Fibroblast of skin of back (primary cell): ENCODE measurements around the gene FBXL12.
"Not testable (repeated sequence)": the region's sequence is repeated elsewhere in the genome, so short reads cannot be mapped to it uniquely, and the experiment has no call there.

Experiments
- DNase-seq: peaks from one replicate; pipeline ENCODE4 v3.0.0-alpha.2; 2013

The FBXL12 gene

DNA sequence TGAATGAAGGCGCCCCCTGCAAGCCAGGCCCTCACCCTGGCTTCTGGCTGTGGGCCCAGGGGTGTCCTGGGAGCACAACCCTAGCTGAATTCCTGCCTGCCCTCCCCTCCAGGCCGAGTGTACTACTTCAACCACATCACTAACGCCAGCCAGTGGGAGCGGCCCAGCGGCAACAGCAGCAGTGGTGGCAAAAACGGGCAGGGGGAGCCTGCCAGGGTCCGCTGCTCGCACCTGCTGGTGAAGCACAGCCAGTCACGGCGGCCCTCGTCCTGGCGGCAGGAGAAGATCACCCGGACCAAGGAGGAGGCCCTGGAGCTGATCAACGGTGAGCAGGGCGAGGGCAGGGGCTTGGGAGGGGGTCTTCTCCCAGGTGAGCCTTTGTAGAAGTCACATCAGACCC is 19.4 kb upstream of the FBXL12 start:
- no peak for DNase-seq

- DNase-seq: peak; percentile 54
These were observed 17.1 kb upstream of the FBXL12 start for GRCh38 chr19:9836021-9836420.

DNA sequence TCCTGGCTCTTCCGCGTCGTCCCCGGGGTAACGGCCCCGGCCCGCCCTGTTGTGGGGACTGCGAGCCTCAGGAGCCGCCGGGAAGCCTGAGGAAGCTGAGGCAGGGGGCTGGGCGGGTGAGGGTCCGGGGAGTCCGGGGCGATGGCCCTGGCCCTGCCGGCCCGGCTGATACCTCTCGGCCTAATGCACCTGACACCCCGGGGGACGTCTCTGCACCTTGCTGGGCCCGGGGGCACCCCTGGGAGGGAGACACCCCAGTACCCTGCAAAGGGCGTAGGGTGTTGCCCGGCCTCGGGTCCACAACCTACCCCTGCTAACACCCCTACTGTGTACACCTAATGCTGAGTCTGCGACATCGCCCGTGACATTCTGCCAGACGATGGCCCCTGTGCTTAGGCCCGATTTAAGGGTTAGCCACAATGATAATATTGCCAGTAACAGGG is 16.6 kb upstream of the FBXL12 start:
- no peak for DNase-seq

GRCh38 chr19:9834726-9835506 is 16.0 kb upstream of the FBXL12 start, which contains the start of gene PIN1:
PIN1 (plus strand) TSS chr19:9835318; CDS start chr19:9835345, 27 bp downstream.
- DNase-seq: peak; percentile 98

DNA sequence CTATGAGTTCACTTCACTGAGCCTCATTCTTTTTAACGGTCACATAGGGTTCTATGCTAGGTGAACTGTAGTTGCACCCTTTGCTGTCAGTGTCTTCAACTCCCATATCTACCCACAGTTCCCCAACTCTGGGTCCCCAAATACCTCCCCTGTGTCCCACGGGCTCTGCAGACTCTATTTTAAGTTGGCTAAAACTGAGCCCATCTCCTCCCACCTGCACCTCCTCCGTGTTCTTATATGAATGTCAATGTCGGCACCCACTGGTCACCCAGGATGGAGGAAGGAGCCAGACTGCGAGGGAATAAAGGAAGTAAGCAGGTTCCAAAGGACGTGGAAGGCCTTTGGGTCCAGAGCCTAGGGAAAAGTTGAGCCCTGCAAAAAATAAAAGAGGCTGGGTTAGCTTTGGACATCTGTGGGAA is 15.4 kb upstream of the FBXL12 start:
- DNase-seq: no peak

GRCh38 chr19:9828551-9829063 is 9.7 kb upstream of the FBXL12 start:
- no peak for DNase-seq

GRCh38 chr19:9827289-9828238 is 8.7 kb upstream of the FBXL12 start, which contains the start of gene UBL5:
UBL5 (plus strand) TSS chr19:9827918; CDS start chr19:9828338, 420 bp downstream.
- peak; percentile 87 for DNase-seq

DNA sequence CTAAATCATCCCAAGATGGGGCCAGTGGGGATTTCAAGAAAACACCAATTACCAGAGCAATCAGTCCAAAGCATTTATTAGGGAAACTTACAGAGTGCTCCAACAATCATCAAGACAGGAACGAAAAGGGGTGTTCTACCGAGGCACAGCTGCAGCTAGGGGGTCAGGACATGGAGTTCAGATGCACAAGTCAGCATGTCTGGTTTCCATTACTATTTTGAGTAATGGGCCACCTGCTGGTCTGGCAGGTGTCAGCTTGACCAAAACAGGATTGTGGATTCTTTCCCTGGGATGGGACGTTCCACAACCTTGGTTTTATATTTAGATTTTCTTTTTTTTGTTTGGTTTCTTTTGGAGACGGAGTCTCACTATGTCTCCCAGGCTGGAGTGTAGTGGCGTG is 4.9 kb upstream of the FBXL12 start:
- no peak for DNase-seq

GRCh38 chr19:9820034-9820433 is 1.2 kb upstream of the FBXL12 start:
- DNase-seq: not testable (repeated sequence)

- DNase-seq: no peak
These were observed 674 bp upstream of the FBXL12 start for GRCh38 chr19:9819596-9819909.

DNA sequence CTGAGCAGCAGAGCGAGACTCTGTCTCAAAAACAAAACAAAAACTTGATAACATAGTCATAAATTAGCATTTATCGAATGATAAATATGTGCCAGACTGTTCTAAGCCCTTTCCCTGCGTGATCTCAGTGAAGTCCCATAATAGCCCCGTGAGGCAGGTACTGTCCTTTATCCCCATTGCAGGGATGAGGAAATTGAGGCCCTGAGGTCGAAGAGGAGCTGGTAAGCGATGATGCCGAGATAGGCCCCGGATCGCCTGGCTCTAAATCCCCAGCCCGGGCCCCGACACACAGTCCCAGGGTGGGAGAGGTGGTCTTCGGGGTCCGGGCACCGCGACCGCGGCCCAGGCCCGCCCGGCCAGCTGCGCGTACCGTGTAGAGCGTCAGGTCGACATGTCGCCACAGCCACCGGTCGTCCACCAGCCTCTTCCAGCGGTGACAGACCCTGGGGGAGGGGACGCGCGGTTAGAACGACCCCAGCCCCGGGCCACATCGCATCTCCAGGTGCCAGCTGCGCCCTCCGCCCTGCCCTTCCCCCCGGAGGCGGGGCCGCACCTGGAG is 625 bp downstream of the FBXL12 start:
- DNase-seq: no peak

DNA sequence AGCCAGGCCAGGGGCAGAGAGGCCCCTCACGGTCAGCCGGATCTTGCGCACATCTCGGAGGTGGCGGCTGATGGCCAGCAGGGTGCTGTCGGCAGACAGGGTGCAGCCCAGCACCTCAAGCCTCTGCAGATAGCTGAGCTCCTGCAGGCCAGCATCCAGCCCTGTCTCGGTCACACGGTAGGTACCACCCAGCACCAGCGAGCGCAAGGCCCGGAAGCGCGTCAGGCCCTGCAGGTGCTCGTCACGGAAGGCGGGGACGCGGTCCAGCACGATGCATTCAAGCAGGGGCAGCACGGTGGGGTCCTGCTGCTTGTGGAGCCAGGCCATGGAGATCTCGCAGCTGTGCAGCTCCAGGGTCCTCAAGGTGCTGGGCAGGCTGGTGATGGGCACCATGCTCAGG is 7.7 kb downstream of the FBXL12 start:
- no peak for DNase-seq

DNA sequence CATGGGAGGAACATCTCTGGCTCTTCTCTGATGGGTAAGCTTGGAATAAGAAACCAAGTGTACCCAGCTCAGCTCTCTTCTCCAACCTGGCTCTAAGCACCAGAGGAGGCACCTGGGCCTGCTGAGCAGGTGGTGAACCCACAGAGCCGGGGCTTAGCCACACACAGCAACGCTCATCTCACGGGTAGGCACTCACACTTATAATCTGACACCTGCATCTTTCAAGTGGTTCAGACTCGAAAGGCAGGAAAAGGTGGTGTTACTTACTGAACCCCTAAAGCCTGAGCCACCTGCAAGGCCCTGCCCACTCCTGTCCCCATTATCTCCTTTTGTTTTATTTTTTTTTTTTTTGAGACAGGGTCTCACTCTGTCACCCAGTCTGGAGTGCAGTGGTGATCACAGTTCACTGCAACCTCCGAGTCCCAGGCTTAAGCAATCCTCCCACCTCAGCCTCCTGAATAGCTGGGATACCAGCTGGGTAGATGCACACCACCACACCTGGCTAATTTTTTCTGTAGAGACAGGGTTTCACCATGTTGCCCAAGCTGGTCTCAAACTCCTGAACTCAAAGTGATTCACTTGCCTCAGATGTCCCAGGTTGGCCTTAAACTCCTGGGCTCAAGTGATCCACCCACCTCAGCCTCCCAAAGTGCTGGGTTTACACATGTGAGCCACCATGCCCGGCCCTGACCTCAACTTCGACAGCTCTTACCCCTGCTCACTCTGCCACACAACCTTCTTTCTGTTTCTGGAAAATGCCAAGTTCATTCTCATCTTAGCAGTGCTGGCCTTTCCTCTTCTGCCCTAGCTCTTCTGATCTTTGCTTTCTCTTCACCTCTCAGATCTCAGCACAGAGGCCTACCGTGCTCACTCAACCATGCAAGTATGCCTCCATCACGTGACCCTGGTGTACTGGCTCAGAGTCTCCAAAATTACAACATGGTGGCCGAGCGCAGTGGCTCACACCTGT is 9.7 kb downstream of the FBXL12 start:
- no peak for DNase-seq

DNA sequence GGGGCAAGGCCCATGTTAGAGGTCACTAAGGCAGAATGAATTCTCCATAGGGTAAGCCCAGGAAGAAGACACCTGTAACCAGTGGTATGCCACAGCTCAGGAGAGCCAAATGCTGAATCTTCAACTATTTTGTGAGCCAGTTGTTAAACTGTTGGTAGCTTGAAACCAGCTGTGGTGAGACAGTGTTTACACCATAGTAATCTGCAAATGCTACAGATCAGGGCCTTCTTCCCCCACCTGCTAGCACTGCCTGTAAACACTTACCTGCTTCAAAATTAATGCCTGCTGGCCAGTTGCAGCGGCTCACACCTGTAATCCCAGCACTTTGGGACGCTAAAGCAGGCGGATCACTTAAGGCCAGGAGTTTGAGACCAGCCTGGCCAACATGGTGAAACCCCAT is 12.1 kb downstream of the FBXL12 start:
- DNase-seq: no peak

DNA sequence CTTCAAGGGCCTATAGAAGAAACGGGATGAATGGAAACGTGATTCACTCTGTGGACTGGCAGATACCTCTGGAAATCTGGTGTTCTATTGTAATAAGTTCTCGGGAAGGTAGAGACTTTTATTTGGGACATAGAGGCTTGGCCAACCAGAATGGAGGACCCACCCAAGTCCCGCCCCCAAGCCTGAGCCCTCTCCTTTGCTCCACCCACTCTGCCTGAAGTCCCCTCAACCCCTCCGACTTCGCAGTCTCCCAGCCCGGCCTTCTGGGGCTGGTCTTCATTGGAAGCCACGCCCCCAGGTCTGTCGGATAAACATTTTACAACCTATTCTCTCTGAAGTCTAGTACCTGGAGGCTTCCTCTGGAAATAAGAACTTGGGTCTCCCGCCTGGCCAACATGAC is 16.9 kb downstream of the FBXL12 start:
- DNase-seq: no peak

DNA sequence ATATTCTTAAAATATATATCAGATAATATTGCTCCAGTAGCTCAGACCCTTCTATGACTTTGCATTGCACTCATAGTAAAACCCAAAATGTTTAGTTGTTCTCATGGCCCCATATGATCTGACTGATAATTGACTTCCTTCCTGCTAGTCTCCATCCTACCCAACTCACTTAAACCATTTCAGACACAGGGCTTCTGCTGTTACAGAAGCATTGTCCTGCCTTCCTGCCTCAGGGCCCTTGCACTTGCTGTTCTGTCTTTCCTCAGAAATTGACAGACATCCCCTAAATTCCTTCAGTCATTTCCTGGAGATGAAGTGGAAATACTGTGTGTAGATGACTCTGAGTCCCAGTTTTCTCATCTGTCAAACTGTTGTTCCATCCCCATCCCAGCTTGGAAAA is 19.7 kb downstream of the FBXL12 start:
- DNase-seq: no peak

- DNase-seq: no peak
These were observed 21.0 kb downstream of the FBXL12 start for GRCh38 chr19:9797871-9798270.

- peak; percentile 87 for DNase-seq
These were observed 22.6 kb downstream of the FBXL12 start for GRCh38 chr19:9796113-9796773.

- peak; percentile 66 for DNase-seq
These were observed 25.7 kb downstream of the FBXL12 start for GRCh38 chr19:9793071-9793591.

- DNase-seq: peak; percentile 92
These were observed 26.4 kb downstream of the FBXL12 start for GRCh38 chr19:9792206-9793070.
